Left ventricle myocardium inferior (tissue), 1 donor: ENCODE results near the gene BOK. TPM values are rescaled to one million over a fixed set of nuclear protein-coding genes. Genes with fewer than 3 reads are reported as not detected.

ENCODE experiments used
- DNase-seq: peaks from one replicate; pipeline ENCODE4 v3.0.0-alpha.2; 2020
- H3K27ac ChIP-seq: fragments of 200-600 bp; replicated peaks from 2 replicates; pipeline ENCODE4 v1.8.0; 2021
- H3K27me3 ChIP-seq: fragments of 200-600 bp; 2 replicates; pipeline ENCODE4 v1.8.0; 2021; ENCODE audit warnings: low read depth
- H3K36me3 ChIP-seq: fragments of 200-600 bp; 2 replicates; pipeline ENCODE4 v1.8.0; 2021
- H3K4me1 ChIP-seq: fragments of 200-600 bp; 2 replicates; pipeline ENCODE4 v1.8.0; 2021
- H3K4me3 ChIP-seq: fragments of 200-600 bp; 2 replicates; pipeline ENCODE4 v1.8.0; 2021; ENCODE audit warnings: mild to moderate bottlenecking, moderate library complexity
- H3K9me3 ChIP-seq: fragments of 200-600 bp; replicated peaks from 2 replicates; pipeline ENCODE4 v1.8.0; 2021
- intact Hi-C: fragments of 100-400 bp; cut with micrococcal nuclease; formaldehyde crosslinking; loops from one replicate; pipeline ENCODE4 v1.11.0; 2022
- total RNA-seq: library from RNA; stranded (reverse); fragmentation: NEBNext Ultra II Directional; extraction: Animal tissue kit (Norgen Biotek cat#: 25700); gene quantifications from one replicate; pipeline ENCODE4 v1.2.1, GENCODE V29; 2021
- TF ChIP-seq, protein P1 (sequence below): fragments of 200-600 bp; IDR thresholded peaks from 2 replicates; pipeline ENCODE4 v1.8.0; 2021; ENCODE audit warnings: antibody characterized with exemption, mild to moderate bottlenecking, borderline replicate concordance
- donor health status: DM: no; HTN: yes; CAD: no; lungs with severe emphysema.

Gene BOK
- total RNA-seq, 1 donor from 2014 or later: 2.4 TPM

DNA sequence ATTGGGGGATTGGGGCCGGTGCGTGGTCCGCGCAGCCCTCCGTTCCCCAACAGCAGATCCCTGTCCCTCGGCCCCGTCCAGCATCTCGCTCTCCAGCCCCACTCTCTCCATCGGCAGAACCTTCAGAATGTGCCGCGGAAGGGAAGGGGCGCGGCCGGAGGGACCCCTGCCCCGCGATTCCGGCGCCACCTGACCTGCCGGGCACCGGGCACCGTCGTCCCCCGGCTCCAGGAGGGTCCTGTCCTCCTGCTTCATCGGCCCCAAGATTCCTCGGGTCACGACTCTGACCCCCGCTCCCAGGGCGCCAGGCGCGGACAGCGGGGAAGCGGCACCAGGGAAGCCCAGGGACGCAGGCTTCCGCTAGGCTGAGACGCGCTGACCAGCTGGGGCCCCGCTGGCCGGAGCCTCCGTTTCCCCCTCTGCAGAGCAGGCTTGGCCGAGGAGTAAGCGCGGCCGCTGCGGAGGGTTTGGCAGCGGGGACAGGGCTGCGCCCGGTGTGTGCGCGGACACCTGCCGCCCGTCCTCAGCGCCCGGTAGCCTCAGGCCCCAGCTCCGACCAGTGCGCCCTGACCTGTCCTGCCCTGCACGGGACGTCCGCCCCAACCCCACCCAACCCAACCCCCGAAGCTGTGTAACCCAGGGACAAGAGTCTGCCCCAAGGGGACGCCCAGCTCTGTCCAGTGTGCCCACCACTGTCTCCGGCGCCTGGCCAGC is 16.8 kb upstream of the BOK start:
- H3K4me3 ChIP-seq: peak overlapping the region; percentile 61
- no peaks in the 10 kb centered on the region for H3K36me3 ChIP-seq
- peaks cover 35% of the 10 kb centered on the region for H3K4me1 ChIP-seq
- no peak overlapping the region for H3K27ac ChIP-seq
- TF ChIP-seq, protein P1, sequence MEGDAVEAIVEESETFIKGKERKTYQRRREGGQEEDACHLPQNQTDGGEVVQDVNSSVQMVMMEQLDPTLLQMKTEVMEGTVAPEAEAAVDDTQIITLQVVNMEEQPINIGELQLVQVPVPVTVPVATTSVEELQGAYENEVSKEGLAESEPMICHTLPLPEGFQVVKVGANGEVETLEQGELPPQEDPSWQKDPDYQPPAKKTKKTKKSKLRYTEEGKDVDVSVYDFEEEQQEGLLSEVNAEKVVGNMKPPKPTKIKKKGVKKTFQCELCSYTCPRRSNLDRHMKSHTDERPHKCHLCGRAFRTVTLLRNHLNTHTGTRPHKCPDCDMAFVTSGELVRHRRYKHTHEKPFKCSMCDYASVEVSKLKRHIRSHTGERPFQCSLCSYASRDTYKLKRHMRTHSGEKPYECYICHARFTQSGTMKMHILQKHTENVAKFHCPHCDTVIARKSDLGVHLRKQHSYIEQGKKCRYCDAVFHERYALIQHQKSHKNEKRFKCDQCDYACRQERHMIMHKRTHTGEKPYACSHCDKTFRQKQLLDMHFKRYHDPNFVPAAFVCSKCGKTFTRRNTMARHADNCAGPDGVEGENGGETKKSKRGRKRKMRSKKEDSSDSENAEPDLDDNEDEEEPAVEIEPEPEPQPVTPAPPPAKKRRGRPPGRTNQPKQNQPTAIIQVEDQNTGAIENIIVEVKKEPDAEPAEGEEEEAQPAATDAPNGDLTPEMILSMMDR: no peak
- H3K9me3 ChIP-seq: no peaks in the 10 kb centered on the region
- no peak for DNase-seq
- intact Hi-C loops: no loop called here
- peaks cover 37% of the 10 kb centered on the region for H3K27me3 ChIP-seq

DNA sequence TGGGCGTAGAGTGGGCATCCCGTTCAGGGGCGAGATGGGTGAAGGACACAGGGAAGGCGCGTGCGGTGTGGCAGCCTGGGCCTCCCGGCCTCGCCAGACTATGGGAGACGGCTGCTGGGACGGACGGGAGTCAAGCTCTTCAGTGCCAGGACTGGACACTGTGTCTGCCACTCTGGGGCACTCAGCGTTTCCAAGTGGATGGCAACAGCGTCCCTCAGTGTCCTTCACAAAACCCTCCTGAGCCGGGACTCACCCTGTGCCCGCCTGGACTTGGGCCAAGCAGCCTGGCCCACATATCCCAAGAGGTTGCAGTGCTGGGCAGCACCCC is 16.3 kb upstream of the BOK start:
- Histone ChIP-seq H3K4me3 (peak overlapping the region; percentile 61), H3K27me3 (peaks cover 43% of the 10 kb centered on the region)

DNA sequence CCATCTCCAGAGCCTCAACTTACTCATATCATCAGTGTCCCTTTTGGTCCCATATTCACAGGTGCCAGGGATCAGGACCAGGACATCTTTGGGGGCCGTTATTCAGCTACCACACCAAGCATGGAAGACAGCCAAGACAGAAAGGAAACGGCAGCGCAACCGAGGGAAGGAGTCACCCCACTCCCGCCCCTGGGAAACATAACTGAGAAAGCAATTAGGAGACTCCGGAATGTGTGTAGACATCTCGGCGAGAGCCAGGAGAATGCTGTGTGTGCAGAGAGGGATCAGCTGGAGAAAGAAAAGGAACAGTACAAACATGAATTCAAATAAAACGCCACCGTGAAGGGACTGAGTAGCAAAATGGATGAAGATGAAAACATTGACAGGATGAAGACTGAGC is 13.4 kb upstream of the BOK start:
- DNase-seq: no peak
- H3K4me3 ChIP-seq: no peak overlapping the region
- no peak overlapping the region for H3K27ac ChIP-seq
- H3K9me3 ChIP-seq: no peaks in the 10 kb centered on the region
- no peaks in the 10 kb centered on the region for H3K36me3 ChIP-seq
- peaks cover 42% of the 10 kb centered on the region for H3K4me1 ChIP-seq
- TF ChIP-seq, protein P1: no peak
- H3K27me3 ChIP-seq: peaks cover 53% of the 10 kb centered on the region
- intact Hi-C loops: no loop called here

More for the DNA sequence above, 16.3 kb upstream of the BOK start:
- no peak for DNase-seq
- H3K9me3 ChIP-seq: no peaks in the 10 kb centered on the region
- TF ChIP-seq, protein P1: no peak
- intact Hi-C loops: no loop called here
- no peaks in the 10 kb centered on the region for H3K36me3 ChIP-seq
- H3K27ac ChIP-seq: no peak overlapping the region
- H3K4me1 ChIP-seq: peaks cover 40% of the 10 kb centered on the region

DNA sequence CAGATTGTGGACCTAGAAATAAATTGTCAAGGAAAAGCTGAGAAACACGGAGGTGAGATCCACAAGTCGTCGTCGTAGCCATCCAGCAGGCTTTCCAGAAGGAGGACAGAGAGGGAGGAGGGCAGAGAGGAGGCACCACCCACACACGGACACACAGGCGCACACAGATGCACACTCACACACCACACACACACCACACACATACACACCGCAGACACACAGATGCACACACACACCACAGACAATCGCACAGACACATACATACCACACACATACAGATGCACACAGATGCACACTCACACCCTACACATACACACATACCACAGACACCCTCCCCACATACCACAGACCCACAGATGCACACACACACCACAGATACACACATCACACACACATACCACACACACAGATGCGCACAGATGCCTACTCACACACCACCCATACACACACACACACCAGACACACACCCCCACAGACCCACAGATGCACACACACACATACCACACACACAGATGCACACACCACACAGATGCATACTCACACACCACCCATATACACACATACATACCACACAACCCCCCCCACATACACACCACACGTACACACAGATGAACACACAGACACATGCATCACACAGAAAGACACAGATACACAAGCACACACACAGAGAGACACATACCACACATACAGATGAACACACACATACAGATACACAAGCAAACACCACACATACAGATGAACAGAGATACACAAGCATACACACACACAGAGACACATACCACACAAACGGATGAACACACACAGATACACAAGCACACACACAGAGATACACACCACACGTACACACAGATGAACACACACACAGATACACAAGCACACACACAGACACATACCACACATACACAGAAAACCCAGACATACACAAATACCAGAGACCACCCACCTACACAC is 12.7 kb upstream of the BOK start:
- Histone ChIP-seq H3K27me3 (peaks cover 52% of the 10 kb centered on the region), H3K9me3 (no peaks in the 10 kb centered on the region), H3K4me3 (no peak overlapping the region), H3K4me1 (peaks cover 35% of the 10 kb centered on the region), H3K36me3 (no peaks in the 10 kb centered on the region), H3K27ac (no peak overlapping the region)
- TF ChIP-seq, protein P1: no peak
- intact Hi-C loops: no loop called here
- no peak for DNase-seq

DNA sequence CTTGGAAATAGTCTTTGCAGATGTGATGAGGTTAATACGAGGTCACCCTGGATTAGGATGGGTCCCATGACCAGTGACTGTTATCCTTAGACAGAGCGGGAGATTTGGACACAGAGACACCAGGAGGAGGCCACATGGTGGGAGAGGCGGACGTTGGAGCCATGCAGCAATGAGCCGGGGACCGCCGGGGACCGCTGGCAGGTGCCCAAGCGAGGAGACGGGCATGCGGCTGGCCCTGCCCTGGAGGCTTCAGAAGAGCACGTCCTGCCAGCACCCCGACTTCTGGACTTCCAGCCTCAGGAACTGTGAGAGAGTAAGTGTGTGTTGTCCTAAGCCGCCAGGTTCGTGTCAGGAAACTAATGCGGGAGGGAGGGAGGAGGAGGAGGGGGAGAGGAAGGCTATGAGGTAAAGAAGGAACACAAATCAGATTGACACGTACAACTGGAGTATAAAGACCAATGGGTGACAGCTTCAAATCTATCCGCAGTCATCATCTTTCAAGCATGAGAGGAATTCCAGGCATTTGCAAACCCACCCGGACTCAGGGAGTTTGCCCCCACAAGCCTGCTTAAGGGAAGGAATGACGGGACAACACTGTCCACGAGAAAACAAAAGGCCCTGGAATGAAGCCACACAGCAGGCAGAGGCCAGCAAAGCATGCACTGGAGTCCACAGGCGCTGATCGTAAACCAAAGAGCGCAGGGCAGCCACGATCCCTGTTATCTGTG is 11.6 kb upstream of the BOK start:
- H3K4me1 ChIP-seq: peaks cover 31% of the 10 kb centered on the region
- no peak for DNase-seq
- no peaks in the 10 kb centered on the region for H3K36me3 ChIP-seq
- no peaks in the 10 kb centered on the region for H3K9me3 ChIP-seq
- peaks cover 41% of the 10 kb centered on the region for H3K27me3 ChIP-seq
- intact Hi-C loops: no loop called here
- TF ChIP-seq, protein P1: no peak
- H3K27ac ChIP-seq: no peak overlapping the region
- no peak overlapping the region for H3K4me3 ChIP-seq
